ENCODE measurements around the gene SDC3. TPM values are rescaled to one million over a fixed set of nuclear protein-coding genes. Genes with fewer than 3 reads are reported as not detected.
A peak's percentile ranks its signal among the peaks of the same experiment; 100 is the strongest.

Gene SDC3
- total RNA-seq, 1 donor from 2014 or later = 36.4 TPM

GRCh38 chr1:30892671-30893073, 15.9 kb downstream of the SDC3 start:
- Histone ChIP-seq H3K4me3 (ENCODE audit: low read depth, low read length) (no peak overlapping the region), H3K36me3 (ENCODE audit: control insufficient read depth, insufficient read depth, low read length) (no peaks in the 10 kb centered on the region), H3K27me3 (ENCODE audit: control insufficient read depth, insufficient read depth, low read length) (no peaks in the 10 kb centered on the region)
- DNase-seq (ENCODE audit: low read depth) = no peak
- TF ChIP-seq CTCF (IDR thresholded peaks at IDR 0.05; ENCODE audit: insufficient read depth, low read length, poor library complexity, severe bottlenecking) = no peak

- no peak for TF ChIP-seq CTCF (IDR thresholded peaks at IDR 0.05; ENCODE audit: insufficient read depth, low read length, poor library complexity, severe bottlenecking)
- Histone ChIP-seq H3K4me3 (ENCODE audit: low read depth, low read length) (no peak overlapping the region), H3K36me3 (ENCODE audit: control insufficient read depth, insufficient read depth, low read length) (no peaks in the 10 kb centered on the region), H3K27me3 (ENCODE audit: control insufficient read depth, insufficient read depth, low read length) (no peaks in the 10 kb centered on the region)
- no peak for DNase-seq (ENCODE audit: low read depth)
Measured at GRCh38 chr1:30891227-30891552, 17.4 kb downstream of the SDC3 start.

- TF ChIP-seq CTCF (IDR thresholded peaks at IDR 0.05; ENCODE audit: insufficient read depth, low read length, poor library complexity, severe bottlenecking) = no peak
- no peak overlapping the region for H3K4me3 ChIP-seq (ENCODE audit: low read depth, low read length)
- no peak for DNase-seq (ENCODE audit: low read depth)
- H3K27me3 ChIP-seq (ENCODE audit: control insufficient read depth, insufficient read depth, low read length) = no peaks in the 10 kb centered on the region
- H3K36me3 ChIP-seq (ENCODE audit: control insufficient read depth, insufficient read depth, low read length) = no peaks in the 10 kb centered on the region
Measured at GRCh38 chr1:30890502-30891226, 17.9 kb downstream of the SDC3 start.

GRCh38 chr1:30889511-30889910, 19.0 kb downstream of the SDC3 start:
- TF ChIP-seq CTCF (IDR thresholded peaks at IDR 0.05; ENCODE audit: insufficient read depth, low read length, poor library complexity, severe bottlenecking) = no peak

GRCh38 chr1:30888975-30889374, 19.6 kb downstream of the SDC3 start:
- no peak for TF ChIP-seq CTCF (IDR thresholded peaks at IDR 0.05; ENCODE audit: insufficient read depth, low read length, poor library complexity, severe bottlenecking)
- no peak for DNase-seq (ENCODE audit: low read depth)

More at GRCh38 chr1:30889511-30889910, 19.0 kb downstream of the SDC3 start:
- H3K27me3 ChIP-seq (ENCODE audit: control insufficient read depth, insufficient read depth, low read length) = no peaks in the 10 kb centered on the region
- no peak overlapping the region for H3K4me3 ChIP-seq (ENCODE audit: low read depth, low read length)
- DNase-seq (ENCODE audit: low read depth) = no peak
- H3K36me3 ChIP-seq (ENCODE audit: control insufficient read depth, insufficient read depth, low read length) = no peaks in the 10 kb centered on the region

GRCh38 chr1:30888391-30888790, 20.2 kb downstream of the SDC3 start:
- Histone ChIP-seq H3K36me3 (ENCODE audit: control insufficient read depth, insufficient read depth, low read length) (no peaks in the 10 kb centered on the region), H3K4me3 (ENCODE audit: low read depth, low read length) (no peak overlapping the region), H3K27me3 (ENCODE audit: control insufficient read depth, insufficient read depth, low read length) (no peaks in the 10 kb centered on the region)
- no peak for TF ChIP-seq CTCF (IDR thresholded peaks at IDR 0.05; ENCODE audit: insufficient read depth, low read length, poor library complexity, severe bottlenecking)
- DNase-seq (ENCODE audit: low read depth) = peak; percentile 37

More at GRCh38 chr1:30888975-30889374, 19.6 kb downstream of the SDC3 start:
- Histone ChIP-seq H3K27me3 (ENCODE audit: control insufficient read depth, insufficient read depth, low read length) (no peaks in the 10 kb centered on the region), H3K4me3 (ENCODE audit: low read depth, low read length) (no peak overlapping the region), H3K36me3 (ENCODE audit: control insufficient read depth, insufficient read depth, low read length) (no peaks in the 10 kb centered on the region)

Data from kidney epithelial cell (primary cell).